GM21717 (cell line): ENCODE measurements around the gene CDC45.

Experiments
- ATAC-seq: cut with Tn5 transposase; IDR thresholded peaks from one replicate; pipeline ENCODE4 v1.9.1; 2021; ENCODE audit warnings: mild to moderate bottlenecking, moderate library complexity; ENCODE audit not compliant: unreplicated experiment

Gene CDC45

DNA sequence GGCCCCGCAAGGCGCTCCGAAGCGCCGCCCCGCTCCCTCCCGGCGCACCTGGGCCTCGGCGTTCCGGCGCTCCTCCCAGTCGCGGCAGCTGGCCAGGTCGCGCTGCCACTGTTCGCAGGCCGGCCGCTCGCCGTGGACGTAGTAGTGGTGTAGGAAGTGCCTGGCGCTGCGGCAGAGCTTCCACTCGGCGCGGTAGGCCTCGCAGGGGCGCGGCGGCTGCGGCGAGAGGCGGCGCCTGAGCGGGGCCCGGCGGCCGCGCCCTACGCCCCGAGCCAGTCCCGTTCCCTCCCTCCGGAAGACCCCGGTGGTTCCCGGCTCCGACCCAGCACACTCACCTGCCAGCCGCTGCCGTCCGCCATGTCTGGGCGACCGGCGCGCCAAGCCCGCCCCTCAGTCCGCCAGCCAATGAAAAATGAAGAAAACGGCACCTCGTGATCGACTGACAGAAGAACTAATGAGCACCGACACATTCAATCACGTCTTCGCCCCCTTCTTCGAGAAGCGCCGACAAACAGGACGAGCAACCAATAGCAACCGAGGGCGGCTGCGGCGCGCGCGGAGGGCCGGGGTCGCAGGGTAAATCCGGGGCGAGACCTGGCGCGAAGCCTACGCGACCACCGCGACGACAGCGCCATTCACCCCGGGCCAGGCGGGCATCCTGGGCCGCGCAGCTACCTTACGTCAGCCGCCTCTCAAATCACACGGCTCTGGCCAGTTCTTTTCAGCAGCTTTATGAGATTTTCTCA is 32.2 kb upstream of the CDC45 start, which contains the start of gene C22orf39:
Gene C22orf39, minus strand, starts transcription at position 382 of the 746 bp plus-strand sequence. Its CDS starts 23 bp downstream, at position 359.
- ATAC-seq, result peak; percentile 72

DNA sequence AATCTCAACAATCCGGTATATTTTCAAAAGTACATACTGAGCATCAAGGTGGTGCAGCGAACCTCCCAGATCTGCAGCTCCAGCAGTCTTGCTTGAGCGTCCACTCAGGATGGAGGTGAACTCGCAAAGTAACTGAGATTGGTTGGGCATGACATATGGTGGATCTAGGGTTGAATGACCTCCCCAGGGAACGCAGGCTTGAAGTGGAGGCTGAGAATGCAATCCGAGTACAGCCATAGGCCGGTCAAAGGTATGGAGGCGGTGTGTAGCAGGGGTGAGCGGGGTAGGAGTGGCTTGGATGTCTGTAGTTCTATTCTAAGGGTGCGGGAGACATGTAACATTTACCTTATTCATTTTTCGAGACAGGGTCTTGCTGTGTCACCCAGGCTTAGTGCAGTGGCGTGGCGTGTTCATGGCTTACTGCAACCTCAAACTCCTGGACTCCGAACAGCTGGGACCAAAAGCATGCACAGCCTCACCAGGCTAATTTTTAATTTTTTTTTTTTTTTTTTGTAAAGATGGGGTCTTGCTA is 31.6 kb upstream of the CDC45 start:
- no peak for ATAC-seq

DNA sequence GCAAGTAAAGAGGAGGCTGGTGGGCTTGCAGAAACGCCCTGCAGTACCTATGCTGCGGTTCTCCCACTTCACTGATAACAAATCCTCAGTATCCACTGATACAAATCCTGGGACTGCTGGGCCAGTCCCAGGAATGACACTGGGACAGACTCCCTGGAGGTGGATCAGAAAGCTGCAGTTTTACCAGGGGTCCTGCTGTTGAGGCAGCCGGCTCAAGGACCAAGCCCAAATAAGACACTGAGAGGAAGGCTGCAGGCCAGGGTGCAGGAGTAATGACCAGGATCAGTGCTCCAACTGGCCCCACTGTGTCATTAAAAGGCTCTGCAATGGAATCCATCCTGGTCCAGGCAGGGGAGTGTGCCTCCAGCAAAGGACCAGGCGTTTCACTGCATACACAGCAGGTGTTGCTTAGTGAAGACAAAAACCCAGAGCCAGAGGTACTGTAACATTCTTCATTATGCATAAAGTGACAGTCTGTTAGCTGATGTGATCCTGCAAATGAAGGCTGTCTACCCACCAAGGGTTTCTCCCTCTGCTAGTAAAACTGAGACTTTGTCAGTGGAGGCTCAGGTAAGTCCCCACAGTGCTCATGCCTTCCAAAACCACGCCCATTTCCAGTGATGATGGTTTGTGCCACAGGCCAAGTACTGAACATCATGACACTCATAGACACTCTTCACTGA is 30.8 kb upstream of the CDC45 start:
- no peak for ATAC-seq

DNA sequence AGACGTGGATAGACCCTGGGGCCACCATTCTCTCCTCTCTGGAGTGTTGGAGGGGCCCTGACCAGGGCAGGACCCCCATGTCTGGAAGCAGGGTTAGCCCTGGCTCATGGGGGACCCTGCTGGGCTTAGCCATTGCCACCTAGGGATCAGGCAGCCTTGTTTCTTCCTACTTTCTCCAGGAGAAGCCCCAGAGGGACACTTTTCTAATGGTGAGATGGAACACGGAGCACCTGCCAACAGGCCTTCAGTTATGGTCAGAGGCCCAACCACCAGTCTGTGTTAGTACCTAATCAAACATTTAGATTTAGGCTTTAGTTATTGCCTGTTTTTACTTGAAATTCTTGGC is 30.3 kb upstream of the CDC45 start:
- ATAC-seq, result no peak

DNA sequence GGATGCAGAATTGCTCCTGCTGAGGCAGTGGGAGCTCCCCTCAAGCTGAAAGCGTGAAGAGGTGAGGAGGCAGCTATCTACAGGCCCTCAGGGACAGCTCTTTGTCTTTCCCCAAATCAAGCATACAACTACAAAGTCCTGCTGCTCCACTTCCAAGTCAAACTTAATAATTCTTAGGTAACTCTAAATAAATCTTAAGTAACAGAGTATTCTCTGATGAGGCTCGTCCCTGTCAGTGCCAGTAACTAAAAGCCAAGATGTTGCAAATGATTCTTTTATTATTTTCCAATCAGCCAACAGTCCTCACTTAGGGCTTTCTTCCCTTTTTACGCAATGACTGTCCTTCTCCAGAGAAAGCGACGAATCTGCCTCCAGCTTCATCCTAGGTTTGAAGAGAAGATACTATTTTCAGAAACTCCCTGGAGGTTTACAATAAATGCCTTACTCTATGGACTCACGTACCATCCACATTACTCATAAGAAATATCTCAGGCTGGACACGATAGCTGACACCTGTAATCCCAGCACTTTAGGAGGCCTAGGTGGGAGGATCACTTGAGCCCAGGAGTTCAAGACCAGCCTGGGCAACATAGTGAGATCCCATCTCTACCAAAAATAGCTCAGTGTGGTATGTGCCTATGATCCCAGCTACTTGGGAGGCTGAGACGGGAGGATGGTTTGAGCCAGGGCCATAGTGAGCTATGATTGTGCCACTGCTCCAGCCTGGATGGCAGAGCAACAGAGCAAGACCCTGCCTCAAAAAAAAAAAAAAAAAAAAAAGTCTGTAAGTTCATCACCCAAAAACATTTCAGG is 29.2 kb upstream of the CDC45 start:
- ATAC-seq, result no peak

DNA sequence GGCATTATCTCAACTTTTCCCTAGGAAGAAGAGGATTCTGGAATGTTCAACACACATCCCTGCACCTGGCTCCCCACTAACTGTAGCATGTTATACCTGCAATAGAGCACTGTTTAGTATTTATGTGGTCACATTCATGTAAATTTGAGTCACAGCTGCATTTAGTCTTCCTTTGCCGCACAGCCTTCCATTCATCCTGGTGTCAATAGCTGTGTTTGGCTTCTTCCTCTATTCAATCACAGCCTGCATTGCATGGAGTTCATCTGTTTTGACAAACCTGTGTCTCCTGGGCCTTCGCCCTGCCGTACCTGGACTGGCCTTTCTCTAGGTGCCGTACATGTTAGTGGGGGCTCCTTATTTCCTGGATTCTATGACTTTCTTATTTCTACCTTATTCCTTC is 28.1 kb upstream of the CDC45 start:
- ATAC-seq, result no peak

DNA sequence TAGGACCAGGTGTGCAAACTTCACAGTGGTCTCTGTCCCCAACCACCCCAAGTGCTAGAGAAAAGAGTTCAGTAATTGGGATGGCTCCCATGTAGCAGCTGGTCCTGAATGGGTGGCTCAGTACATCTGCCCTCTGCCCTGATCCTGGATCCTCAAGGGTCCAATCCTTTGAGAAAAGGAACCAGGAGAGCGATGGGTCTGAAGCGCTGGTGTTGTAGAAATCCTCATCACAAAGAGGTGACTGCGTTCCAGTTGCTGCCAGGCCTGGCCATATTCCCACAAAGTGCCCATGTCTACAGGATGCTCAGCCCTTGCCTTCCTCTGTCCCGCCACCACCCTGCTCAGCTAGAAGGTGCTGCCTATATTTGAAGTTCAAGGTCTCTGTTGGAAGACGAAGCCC is 26.0 kb upstream of the CDC45 start:
- ATAC-seq, result no peak

DNA sequence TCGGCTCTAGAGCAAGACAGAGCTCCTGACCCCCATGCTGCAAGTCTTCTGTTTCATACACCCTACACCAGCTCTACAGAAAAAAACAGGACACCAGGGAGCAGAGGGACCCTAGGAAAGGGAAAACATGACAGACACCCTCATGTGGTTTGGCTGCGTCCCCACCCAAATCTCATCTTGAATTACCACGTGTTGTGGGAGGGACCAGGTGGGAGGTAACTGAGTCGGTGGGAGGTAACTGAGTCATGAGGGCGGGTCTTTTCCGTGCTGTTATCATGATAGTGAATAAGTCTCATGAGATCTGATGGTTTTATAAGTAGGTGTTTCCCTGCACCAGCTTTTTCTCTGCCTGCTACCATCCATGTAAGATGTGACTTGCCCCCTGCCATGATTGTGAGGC is 25.6 kb upstream of the CDC45 start:
- ATAC-seq, result no peak

DNA sequence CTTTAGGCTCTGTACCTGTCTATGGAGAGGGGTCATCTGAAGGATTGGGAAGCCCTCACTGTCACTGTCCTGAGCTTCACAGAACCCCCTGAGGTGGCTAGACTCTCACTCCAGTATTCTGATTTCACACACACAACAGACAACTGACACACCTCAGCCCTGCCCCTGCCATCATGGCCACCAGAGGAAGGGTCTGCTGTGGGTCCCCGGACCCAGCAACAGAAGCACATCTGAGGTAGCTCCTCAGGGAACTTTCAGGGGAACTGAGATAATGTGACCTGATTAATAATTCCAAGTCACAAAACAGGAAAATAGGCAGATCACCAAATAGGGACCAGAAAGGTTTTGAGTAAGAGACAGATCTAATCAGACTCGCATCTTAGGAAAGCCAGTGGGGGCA is 24.7 kb upstream of the CDC45 start:
- no peak for ATAC-seq

DNA sequence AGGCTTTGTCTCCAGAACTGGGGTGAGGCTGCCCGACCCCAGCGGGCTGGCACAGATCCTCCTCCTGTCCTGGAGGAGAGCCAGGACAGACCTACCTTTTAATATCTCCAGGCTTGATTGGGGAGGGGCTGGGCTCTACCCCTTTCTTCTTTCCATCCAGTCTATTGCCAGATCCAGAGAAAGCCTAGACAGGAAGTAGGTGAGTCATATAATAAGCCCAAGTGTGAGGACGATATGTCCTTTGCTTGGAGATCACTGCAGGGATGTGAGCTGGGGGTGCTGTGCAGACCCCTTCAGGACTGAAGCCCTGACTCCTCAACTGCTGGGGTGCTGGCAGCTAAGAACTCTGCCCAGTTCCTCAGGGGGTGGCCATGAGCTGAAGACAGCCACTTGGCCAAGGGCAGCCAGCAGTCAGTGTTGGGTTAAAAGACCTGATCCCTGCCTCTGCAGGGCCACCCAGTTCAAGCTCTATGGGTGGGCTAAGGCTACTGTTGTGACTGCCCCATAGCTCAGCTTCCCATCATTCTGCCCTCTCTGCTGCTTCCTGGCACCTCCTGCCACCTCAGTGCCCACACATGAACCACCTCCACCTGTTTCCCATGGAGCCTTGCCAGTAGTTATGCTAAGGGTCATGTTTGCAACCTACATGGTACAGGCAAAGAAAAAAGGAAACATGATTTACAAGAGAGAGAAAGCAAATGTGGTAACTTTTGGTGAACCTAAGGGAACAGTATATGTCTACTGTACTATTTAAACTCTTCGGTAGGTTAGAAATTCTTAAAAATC is 23.9 kb upstream of the CDC45 start:
- no peak for ATAC-seq

DNA sequence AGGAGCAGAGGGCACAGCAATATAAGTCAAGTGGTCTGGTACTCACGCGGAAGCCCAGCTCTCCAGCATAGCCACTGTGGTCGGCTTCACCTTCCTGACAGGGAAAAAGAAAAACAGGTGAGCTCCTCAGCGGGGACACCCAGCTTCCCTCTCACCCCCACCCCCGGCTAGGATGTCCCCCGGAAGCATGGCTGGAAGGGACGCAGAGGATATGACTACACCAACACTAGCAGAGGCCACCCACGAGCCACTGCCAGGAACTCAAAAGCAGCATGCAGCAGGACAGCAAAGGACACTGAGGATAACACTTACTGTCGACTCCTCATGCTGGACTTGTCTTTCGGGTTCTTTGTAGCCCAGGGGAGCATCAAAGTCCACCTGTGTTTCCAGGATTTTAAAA is 23.2 kb upstream of the CDC45 start:
- ATAC-seq, result no peak

DNA sequence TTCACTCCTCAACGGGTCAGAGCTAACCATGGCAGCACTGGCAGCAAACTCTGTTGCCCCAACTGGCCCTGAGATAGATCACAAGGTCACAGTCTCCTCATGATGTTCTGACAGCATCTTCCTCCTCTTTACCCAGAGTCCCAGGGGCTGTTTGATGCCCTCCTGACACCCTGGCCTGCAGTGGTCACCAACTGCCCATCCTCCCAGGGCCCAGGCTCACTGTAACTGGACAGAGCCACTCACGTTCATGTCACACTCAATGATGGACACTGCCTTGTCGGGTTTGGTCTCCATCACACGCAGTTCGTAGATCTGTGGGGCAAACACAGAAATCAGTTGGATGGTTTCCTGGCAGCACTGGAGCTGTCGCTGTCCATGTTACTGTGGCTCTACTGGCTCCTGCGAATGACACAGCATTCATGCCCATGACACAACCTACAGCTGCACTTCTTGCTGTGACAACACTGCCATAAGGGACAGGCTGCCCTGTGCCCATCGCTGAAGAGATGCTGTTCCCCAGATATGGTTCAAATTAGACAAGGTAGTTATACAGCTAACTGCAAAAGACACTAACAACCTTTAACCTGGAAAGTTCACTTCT is 21.8 kb upstream of the CDC45 start:
- no peak for ATAC-seq

DNA sequence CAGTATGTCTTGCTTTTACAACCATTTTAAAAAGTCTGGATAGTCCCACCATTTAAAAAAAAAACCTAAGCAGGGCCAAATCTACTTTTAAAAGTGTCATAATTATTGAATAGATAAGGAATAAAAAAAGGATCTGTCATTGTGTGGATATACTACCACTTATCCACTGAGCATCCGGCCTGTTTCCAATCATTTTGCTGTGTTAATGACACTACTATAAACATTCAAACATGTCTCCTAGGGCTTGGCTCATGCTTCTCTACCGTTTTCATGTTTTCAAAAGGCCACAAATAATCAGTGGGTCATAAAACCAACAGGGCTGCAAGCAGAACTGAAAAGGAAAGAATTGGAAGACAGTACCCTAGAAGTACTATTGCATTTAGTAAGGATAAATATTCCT is 19.7 kb upstream of the CDC45 start:
- ATAC-seq, result no peak

DNA sequence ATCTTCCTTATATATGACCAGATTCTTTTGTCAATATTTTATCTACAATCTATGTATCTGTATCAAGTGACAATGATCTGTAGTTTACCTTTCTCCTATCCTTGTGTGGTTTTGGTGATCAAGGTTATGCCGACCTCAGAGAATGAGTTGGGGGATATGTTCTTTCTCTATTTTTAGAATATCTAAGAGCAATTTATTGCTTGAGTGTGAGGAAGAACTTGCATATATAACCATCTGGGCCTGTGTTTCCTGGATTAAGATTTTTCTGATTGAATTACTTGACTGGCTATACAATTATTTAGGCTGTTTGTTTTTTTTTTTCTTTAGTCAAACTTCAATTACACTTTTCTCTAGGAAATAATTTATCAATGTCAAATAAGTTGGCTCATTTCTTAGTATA is 18.2 kb upstream of the CDC45 start:
- ATAC-seq, result no peak

DNA sequence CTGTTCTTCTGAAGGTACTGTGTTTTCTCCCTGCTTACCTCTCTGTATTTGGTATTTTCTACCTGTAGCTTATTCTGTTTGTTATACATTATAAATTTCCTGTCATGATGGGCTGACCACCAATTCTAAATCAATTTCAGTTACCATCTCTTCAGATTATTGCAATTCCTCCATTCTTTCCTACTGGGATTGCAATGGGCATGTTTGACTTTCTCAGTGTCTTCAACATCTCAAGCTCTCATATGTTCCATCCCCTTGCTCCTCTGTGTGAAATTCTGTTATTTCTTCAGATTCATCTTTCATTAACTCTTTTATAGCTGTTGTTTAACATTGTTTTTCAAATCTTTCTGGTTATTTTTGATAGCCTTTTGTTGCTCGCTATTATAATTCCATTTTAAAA is 16.7 kb upstream of the CDC45 start:
- no peak for ATAC-seq

DNA sequence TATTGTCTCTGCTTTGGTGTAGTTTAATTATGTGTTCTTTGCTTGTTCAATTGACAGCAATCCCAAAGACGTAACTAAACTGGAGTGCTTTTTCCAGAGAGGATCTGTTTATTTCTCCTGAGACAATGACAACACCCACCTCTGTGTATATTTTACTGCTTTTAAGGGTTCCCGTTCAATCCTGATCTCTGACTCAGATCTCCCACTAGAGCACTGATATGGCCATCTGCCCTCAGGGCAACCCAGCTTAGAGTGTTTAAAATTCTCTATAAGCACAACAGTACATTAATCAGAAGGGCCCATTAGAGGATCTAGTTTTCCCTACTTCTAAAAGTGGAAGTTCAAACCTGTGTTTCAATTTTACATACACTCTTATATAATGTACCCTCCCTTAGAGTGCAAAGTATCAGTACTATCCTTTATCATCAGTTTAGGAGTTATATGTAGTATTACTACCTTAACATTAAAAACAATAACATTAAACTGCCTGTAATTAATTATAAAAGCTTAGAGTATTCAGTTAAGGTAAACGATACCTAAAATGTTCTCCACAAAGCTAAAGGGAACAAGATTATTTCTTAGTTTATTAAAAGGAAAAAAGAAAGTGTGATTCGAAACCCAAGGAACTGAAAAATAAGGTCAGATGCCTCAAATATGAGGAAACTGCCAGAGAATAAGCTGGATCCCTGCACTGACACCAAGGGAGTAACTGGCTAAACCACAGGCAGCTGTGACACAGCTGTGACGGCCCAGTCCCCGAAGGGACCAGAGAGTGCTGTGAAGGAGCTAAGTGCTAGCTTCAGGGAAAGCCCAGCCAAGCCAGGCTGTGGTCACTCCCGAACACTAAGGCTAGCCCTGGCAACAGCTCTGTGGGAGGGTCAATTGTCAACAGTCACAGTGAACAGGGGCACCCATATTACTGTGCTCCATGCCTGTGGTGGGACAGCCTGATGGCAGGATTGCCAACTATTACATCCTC is 15.9 kb upstream of the CDC45 start:
- ATAC-seq, result no peak

DNA sequence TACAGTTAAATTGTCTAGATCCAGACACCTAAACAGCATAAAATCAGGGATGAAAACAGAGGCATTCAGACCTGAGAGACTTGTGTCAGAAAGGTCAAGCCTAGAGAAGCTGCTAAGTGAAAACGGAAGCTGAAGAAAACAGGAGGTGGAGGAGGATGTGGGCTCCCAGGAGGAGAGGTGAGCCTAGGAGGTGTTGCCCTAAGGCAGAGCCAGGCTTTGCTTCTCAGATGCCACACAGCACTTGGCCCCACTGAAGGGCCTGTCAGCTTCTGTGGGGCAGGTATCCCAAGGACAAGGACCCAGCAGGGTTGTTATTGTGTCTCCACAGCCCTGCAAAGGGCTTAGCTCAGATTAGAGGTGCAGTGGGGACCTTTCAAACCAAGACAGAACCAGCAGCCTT is 15.2 kb upstream of the CDC45 start:
- no peak for ATAC-seq

DNA sequence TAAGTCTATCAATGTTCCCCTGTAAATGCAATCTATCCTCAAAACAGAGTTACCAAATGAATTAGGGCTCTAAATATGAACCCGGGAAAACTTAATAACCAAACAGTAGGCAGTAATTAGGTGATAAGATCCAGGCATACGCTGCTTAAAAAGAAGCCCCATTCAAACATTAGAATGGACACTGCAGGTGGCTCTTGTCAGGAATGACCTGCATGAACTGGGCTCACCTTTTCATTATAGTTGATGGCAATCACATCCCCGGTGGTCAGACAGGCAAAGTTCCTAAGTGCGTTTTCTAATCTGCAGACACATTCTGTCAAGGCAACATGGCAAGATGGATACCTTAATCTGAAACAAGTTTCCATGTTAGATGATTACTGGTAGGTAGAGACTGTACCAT is 14.7 kb upstream of the CDC45 start:
- no peak for ATAC-seq

DNA sequence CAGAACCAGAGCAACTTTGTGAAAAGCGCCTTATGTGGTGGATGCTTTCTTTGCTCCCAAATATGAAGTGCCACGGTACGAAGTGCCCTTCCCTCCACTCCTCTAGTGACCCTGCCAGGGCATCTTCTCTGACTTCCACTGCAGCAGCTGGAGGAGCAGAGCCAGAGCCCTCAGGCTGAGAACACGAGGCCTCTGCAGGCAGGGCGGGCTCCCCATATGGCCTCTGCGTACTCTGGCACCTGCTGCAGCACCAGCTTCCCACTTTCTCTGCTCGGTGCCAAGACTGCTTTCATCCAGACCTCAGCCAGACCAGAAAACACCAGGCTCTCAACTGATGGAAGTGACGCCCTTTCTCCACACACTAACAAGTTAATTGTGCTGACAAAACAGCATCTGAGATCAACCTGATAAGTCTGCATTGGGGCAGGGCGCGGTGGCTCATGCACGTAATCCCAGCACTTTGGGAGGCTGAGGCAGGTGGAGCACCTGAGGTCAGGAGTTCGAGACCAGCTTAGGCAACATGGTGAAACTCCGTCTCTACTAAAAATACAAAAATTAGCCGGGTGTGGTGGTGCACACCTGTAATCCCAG is 13.5 kb upstream of the CDC45 start:
- ATAC-seq, result no peak
